ENCODE measurements around the gene COQ4. TPM values are rescaled to one million over a fixed set of nuclear protein-coding genes. Genes with fewer than 3 reads are reported as not detected.

Gene COQ4
- total RNA-seq, 1 experiment from 2014 or later = 19.1 TPM

GRCh38 chr9:128343855-128344254 is 21.2 kb downstream of the COQ4 start:
- Histone ChIP-seq H3K36me3 (ENCODE audit: control insufficient read depth, insufficient read depth, low read length) (no peaks in the 10 kb centered on the region), H3K27me3 (ENCODE audit: control insufficient read depth, insufficient read depth, low read length) (no peaks in the 10 kb centered on the region), H3K4me3 (ENCODE audit: low read depth in 2 of 2, low read length in 2 of 2) (no peak overlapping the region), H3K27ac (ENCODE audit: low read length) (no peak overlapping the region), H3K4me1 (ENCODE audit: control insufficient read depth, insufficient read depth, low read length) (no peaks in the 10 kb centered on the region), H3K9me3 (ENCODE audit: control insufficient read depth, insufficient read depth, low read depth, low read length) (no peaks in the 10 kb centered on the region)
- BruUV-seq (replicated peaks) = no TSS peak
- POLR2A ChIA-PET = no interaction called here
- ATAC-seq (no peak), DNase-seq (ENCODE audit: low read depth, low spot score) (no peak)
- CTCF ChIA-PET = no interaction called here
- TF ChIP-seq TCF7L2 (IDR thresholded peaks at IDR 0.05; ENCODE audit: low read depth, low read length) (no peak), POLR2AphosphoS5 (IDR thresholded peaks at IDR 0.05; ENCODE audit: low read depth, low read length) (no peak), SIN3A (IDR thresholded peaks at IDR 0.05; ENCODE audit: borderline replicate concordance, insufficient read depth, low read depth, low read length) (no peak)
- TF ChIP-seq, protein P1, sequence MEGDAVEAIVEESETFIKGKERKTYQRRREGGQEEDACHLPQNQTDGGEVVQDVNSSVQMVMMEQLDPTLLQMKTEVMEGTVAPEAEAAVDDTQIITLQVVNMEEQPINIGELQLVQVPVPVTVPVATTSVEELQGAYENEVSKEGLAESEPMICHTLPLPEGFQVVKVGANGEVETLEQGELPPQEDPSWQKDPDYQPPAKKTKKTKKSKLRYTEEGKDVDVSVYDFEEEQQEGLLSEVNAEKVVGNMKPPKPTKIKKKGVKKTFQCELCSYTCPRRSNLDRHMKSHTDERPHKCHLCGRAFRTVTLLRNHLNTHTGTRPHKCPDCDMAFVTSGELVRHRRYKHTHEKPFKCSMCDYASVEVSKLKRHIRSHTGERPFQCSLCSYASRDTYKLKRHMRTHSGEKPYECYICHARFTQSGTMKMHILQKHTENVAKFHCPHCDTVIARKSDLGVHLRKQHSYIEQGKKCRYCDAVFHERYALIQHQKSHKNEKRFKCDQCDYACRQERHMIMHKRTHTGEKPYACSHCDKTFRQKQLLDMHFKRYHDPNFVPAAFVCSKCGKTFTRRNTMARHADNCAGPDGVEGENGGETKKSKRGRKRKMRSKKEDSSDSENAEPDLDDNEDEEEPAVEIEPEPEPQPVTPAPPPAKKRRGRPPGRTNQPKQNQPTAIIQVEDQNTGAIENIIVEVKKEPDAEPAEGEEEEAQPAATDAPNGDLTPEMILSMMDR (IDR thresholded peaks at IDR 0.05) = no peak
- TF ChIP-seq, protein P2, sequence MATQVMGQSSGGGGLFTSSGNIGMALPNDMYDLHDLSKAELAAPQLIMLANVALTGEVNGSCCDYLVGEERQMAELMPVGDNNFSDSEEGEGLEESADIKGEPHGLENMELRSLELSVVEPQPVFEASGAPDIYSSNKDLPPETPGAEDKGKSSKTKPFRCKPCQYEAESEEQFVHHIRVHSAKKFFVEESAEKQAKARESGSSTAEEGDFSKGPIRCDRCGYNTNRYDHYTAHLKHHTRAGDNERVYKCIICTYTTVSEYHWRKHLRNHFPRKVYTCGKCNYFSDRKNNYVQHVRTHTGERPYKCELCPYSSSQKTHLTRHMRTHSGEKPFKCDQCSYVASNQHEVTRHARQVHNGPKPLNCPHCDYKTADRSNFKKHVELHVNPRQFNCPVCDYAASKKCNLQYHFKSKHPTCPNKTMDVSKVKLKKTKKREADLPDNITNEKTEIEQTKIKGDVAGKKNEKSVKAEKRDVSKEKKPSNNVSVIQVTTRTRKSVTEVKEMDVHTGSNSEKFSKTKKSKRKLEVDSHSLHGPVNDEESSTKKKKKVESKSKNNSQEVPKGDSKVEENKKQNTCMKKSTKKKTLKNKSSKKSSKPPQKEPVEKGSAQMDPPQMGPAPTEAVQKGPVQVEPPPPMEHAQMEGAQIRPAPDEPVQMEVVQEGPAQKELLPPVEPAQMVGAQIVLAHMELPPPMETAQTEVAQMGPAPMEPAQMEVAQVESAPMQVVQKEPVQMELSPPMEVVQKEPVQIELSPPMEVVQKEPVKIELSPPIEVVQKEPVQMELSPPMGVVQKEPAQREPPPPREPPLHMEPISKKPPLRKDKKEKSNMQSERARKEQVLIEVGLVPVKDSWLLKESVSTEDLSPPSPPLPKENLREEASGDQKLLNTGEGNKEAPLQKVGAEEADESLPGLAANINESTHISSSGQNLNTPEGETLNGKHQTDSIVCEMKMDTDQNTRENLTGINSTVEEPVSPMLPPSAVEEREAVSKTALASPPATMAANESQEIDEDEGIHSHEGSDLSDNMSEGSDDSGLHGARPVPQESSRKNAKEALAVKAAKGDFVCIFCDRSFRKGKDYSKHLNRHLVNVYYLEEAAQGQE (IDR thresholded peaks at IDR 0.05; ENCODE audit: insufficient read depth in 1 of 2, low read depth in 2 of 2, low read length in 1 of 2) = no peak
- in situ Hi-C loops (cut with HindIII; ENCODE audit: low pct_unique_long_range_greater_than_20kb, low sequenced_read_pairs) (no loop called here), intact Hi-C loops (cut with micrococcal nuclease; ENCODE audit: unreplicated experiment) (loop anchor here (10.0 kb wide), 1 partner anchor 49 kb away; no protein-coding TSS in a partner anchor)

DNA sequence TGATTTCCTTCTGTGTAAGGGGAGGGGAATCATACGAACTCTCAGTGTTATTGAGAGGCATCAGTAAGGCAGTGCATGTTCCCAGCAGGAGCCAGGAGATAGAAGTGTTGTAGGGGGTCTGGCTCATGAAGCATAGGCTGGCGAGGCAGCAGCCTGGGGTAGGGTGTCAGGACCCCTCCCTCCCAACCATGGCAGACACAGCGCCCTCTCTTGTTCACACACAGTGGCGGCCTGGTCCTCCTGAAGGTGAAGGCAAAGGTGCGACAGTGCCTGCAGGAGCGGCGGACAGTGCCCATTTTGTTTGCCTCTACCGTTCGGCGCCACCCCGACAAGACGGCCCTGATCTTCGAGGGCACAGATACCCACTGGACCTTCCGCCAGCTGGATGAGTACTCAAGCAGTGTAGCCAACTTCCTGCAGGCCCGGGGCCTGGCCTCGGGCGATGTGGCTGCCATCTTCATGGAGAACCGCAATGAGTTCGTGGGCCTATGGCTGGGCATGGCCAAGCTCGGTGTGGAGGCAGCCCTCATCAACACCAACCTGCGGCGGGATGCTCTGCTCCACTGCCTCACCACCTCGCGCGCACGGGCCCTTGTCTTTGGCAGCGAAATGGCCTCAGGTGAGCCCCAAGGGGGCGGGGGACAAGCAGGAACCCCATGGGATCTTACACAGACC is 22.4 kb downstream of the COQ4 start:
- CTCF ChIA-PET = no interaction called here
- no peaks in the 10 kb centered on the region for H3K9me3 ChIP-seq (ENCODE audit: control insufficient read depth, insufficient read depth, low read depth, low read length)
- no TSS peak for BruUV-seq (replicated peaks)
- TF ChIP-seq, protein P1 (IDR thresholded peaks at IDR 0.05) = no peak
- TF ChIP-seq, protein P2 (IDR thresholded peaks at IDR 0.05; ENCODE audit: insufficient read depth in 1 of 2, low read depth in 2 of 2, low read length in 1 of 2) = no peak
- TF ChIP-seq TCF7L2 (IDR thresholded peaks at IDR 0.05; ENCODE audit: low read depth, low read length) (no peak), SIN3A (IDR thresholded peaks at IDR 0.05; ENCODE audit: borderline replicate concordance, insufficient read depth, low read depth, low read length) (no peak), POLR2AphosphoS5 (IDR thresholded peaks at IDR 0.05; ENCODE audit: low read depth, low read length) (no peak)
- POLR2A ChIA-PET = no interaction called here
- no peak for ATAC-seq
- H3K27me3 ChIP-seq (ENCODE audit: control insufficient read depth, insufficient read depth, low read length) = no peaks in the 10 kb centered on the region
- no peaks in the 10 kb centered on the region for H3K4me1 ChIP-seq (ENCODE audit: control insufficient read depth, insufficient read depth, low read length)
- no peak overlapping the region for H3K4me3 ChIP-seq (ENCODE audit: low read depth in 2 of 2, low read length in 2 of 2)
- H3K36me3 ChIP-seq (ENCODE audit: control insufficient read depth, insufficient read depth, low read length) = no peaks in the 10 kb centered on the region
- intact Hi-C loops (cut with micrococcal nuclease; ENCODE audit: unreplicated experiment) = loop anchor here (10.0 kb wide), 1 partner anchor 50 kb away; no protein-coding TSS in a partner anchor
- DNase-seq (ENCODE audit: low read depth, low spot score) = no peak
- in situ Hi-C loops (cut with HindIII; ENCODE audit: low pct_unique_long_range_greater_than_20kb, low sequenced_read_pairs) = no loop called here
- H3K27ac ChIP-seq (ENCODE audit: low read length) = no peak overlapping the region

Measured in Panc1 (cell line).